ENCODE data around the gene TINAG.
"Not testable (repeated sequence)": the region's sequence is repeated elsewhere in the genome, so short reads cannot be mapped to it uniquely, and the experiment has no call there.

Gene TINAG

GRCh38 chr6:54310377-54311152 is 2.3 kb downstream of the TINAG start:
- DNase-seq: no peak

DNA sequence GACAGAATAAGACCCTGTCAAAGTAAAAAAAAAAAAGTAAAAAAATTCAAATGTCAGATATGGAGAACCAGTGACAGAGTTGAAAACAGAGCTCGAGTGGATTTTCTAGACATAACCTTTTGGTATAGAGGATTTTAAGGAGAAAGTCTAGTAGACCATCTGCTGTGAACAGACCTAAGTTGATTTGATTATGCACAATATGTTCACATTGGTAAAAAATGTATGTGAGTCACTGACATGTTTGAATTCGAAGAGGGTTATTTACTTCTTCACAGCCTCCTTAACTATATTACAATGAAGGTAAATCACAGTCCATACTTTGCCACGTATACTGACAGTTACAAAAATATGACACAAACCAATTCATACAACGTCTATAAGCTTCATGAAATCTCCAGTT is 7.4 kb downstream of the TINAG start:
- no peak for DNase-seq

DNA sequence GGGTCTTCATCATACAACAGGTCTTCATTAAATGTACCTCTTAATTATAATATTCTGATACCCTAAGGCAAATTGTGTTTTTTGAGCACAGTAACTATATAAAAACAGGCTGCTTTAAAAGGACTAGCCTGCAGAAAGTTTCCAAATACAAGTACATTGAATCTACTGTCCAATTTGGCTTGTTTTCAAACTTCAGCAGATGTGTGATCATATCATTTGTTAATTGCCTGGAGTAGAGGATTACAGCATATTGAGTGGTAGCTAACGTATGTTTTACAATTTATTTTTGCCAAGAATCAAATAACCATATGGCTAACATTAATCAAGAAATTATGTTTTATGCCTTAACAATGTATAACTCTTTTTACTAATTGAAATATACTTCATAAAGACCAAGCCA is 12.6 kb downstream of the TINAG start:
- DNase-seq: no peak

GRCh38 chr6:54327631-54328030 is 19.4 kb downstream of the TINAG start:
- no peak for DNase-seq

DNA sequence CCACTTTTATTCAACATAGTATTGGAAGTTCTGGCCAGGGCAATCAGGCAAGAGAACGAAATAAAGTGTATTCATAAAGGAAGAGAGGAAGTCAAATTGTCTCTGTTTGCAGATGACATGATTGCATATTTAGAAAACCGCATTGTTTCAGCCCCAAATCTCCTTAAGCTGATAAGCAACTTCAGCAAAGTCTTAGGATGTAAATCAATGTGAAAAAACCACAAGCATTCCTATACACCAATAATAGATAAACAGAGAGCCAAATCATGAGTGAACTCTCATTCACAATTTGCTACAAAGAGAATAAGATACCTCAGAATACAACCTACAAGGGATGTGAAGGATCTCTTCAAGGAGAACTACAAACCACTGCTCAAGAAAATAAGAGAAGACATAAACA is 23.3 kb downstream of the TINAG start:
- not testable (repeated sequence) for DNase-seq

DNA sequence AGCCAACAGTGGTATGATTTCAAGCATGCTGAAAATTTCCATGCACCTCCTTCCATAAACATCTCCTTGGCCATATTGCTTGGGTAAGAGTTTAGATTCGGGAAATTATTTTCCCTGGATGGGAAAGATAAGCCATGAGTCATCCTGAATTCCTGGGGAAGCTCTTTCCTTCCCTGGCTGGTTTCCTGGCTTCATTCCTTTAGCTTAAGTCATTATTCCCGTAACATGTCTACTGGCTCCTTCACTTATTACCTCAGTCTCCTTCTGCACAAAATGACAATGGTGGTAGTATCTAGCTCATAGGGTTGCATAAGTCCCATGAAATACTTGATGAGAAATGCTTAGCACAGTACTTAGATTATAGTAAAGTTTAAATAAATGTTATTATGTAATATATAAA is 27.6 kb downstream of the TINAG start:
- DNase-seq: no peak

DNA sequence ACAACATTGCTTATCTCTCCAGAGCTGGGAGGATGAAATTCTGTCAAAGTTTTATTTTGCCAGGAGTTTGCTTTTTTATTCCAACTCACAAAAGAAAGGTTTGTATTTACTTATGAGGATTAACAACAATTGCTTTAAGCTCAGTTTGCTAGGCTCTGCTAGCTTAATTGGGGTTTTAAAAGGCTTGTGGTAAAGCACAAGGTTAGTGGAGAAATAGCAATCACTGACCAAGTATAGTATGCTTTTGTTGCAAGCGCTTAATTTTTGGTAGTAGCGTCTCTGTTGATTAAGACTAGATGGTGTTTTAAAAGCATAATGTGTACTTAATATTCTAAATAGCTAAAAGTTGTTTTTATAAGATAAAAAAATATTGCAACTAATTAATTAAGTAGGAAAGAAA is 45.7 kb downstream of the TINAG start:
- no peak for DNase-seq

DNA sequence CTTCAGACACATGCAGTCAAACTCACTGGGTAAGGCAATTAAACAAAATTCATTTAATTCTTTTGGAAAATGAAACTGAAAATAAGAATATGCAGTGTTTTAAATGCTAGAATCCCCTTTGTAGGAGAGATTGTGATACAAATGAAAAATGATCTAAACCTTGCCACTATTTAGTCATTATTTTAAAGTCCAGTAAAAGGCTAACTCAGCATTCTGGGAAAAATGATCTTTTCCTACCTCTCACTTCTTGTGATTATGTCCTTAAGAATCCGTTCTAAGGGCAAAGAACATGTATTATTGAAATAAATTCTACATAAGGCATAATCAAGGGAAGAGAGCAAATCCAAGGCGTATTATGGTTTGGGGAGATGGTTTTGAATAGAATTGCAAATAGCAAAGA is 46.4 kb downstream of the TINAG start:
- no peak for DNase-seq

- DNase-seq: no peak
These were observed 48.9 kb downstream of the TINAG start for GRCh38 chr6:54357141-54357540.

GRCh38 chr6:54361188-54361587 is 52.9 kb downstream of the TINAG start:
- no peak for DNase-seq

- DNase-seq: no peak
These were observed 53.5 kb downstream of the TINAG start for GRCh38 chr6:54361734-54362133.

GRCh38 chr6:54366667-54367327 is 58.6 kb downstream of the TINAG start:
- no peak for DNase-seq

DNA sequence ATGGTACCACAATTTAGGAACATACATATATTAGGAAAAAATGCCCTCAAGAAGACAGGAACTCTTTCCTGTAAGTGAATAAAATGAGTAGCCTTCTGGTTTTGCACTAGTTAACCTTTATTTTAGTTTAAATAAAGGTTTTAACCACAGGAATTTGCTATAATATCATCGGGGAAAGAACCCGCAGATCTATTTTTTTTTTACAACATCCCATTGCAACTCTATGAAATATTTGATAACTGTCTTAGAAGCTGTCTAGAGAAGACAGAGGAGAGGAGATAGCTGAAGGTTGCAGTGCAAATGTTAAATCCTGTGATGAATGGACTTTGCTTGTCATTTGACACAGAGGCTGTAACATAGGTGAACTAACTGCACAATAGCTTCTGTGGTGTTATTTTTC is 69.5 kb downstream of the TINAG start:
- DNase-seq: no peak

DNA sequence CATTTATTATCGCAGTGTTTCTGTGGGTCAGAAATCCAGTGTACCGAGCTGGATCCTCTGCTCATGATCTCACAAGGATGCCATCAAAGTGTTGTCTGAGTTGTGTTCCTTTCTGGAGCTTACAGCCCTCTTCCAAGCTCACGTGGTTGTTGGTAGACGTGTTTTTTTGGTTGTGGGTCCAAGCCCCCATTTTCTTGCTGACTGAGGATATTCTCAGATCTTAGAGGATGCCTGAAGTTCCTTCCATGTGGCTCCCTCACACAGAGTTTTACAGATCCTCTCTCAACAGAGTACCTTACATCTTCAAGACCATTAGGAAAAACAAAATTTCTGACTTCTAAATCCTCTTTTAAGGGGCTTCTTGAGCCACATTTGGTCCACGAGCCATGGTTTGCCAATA is 78.1 kb downstream of the TINAG start:
- no peak for DNase-seq

- no peak for DNase-seq
These were observed 82.1 kb downstream of the TINAG start for GRCh38 chr6:54390362-54390761.

DNA sequence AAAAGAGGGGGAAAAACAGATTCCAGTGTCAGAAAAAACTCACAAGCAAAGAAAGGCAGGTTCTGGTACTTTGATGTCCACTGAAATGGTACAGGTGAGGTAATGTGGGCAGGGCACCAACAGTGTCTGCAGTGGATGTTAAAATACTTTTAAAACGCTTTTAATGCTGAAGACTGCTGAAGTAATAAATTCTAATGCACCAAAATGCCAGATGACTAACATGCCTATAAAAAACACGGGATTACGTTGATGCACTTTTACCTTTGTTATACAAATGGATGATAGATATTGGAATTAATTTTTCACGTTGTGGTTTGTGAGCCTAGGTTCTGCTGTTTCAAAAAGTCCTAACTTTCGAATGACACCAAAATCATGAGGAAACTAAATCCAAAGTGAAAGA is 83.3 kb downstream of the TINAG start:
- DNase-seq: no peak

- no peak for DNase-seq
These were observed 94.9 kb downstream of the TINAG start for GRCh38 chr6:54403096-54403495.

GRCh38 chr6:54404791-54405190 is 96.5 kb downstream of the TINAG start:
- DNase-seq: no peak

GRCh38 chr6:54411767-54412166 is 103.5 kb downstream of the TINAG start:
- DNase-seq: no peak

- no peak for DNase-seq
These were observed 107.3 kb downstream of the TINAG start for GRCh38 chr6:54415517-54415916.

GRCh38 chr6:54419885-54420284 is 111.6 kb downstream of the TINAG start:
- no peak for DNase-seq

GRCh38 chr6:54426995-54427394 is 118.8 kb downstream of the TINAG start:
- no peak for DNase-seq

DNA sequence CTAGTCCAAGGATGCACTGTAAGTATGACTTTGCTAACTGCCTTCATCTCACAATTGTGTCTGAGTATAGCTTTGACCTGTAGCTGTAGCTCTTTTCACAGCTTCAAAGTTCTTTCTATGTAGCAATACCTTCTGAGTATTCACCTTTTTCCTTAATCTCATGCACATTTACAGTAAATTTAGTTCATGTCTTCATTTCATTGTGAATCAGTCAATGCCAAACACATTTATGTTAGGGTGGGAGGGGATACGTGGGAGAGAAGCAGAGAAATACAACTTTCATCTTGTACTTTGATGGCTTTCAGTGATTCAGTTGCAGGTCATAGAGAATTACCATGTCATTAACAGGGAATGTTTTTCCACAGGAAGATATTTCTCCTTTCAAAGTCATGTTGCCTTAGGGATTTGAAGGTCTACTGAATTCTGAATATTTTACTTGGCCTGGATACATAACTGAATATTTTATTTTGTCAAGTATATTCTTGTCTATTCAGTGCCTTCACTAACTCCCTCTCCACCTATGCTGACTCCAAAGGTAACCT is 119.2 kb downstream of the TINAG start:
- DNase-seq: no peak

DNA sequence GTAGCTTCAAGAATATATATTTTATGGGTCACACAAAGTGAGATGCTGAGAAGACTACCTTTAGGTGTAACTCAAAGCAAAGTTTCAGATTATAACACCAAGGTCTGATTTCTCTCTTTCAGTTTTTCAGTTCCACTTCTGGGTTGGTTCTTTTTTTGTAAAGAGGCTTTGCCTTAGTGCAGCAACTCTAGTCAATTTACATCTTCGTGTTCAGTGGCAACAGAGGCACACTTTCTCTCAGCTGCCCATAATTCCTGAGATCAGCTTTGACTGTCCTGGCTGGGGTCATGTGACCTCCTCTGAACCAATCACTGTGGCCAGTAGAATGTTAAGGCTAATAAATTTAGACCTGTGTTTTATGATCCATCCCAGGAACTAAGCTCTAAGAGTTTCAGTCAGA is 120.2 kb downstream of the TINAG start:
- no peak for DNase-seq

DNA sequence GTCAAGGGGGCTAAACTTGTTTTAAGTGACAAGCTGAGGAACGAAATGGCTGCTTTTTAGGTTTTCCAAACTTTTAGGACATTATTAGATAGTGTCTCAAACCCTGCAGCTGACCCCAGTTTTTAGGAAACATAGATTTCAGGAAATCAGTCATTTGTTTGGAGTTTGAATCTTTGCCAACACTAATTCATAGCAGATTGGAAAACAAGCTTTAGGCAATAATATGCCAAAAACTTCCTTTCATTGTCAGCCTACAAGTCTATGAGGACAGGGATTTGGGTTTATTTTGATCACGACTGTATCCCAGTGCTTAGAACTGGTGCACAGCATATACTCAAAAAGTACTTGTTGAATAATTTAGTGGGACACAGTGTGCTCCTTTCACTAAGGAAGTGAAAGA is 123.2 kb downstream of the TINAG start:
- no peak for DNase-seq

All from stimulated activated CD4-positive, alpha-beta T cell treated with anti-CD3 and anti-CD28 coated beads, Interleukin-2, amount 100 ng/mL, for 48 hours (primary cell).